Stomach smooth muscle (tissue), 2 donors: Measurements from ENCODE around the gene SPOCD1.

Experiments
- H3K27ac ChIP-seq: one replicate; pipeline ENCODE4 v1.7.0; 2013; ENCODE audit warnings: mild to moderate bottlenecking, low read length, inconsistent platforms
- H3K27me3 ChIP-seq, 2 donors: one replicate each; pipeline ENCODE4 v1.7.0; 2013; ENCODE audit warnings: low read length in 2 of 2; ENCODE audit not compliant: insufficient read depth in 2 of 2, control insufficient read depth in 1 of 2
- H3K36me3 ChIP-seq, 2 donors: one replicate each; pipeline ENCODE4 v1.7.0; 2013; ENCODE audit warnings: low read length in 2 of 2; ENCODE audit not compliant: control insufficient read depth in 2 of 2, insufficient read depth in 2 of 2
- H3K4me1 ChIP-seq: one replicate; pipeline ENCODE4 v1.7.0; 2013; ENCODE audit warnings: low read length; ENCODE audit not compliant: control insufficient read depth, insufficient read depth
- H3K4me3 ChIP-seq, 2 donors: one replicate each; pipeline ENCODE4 v1.7.0; 2013; ENCODE audit warnings: low read length in 2 of 2
- H3K9ac ChIP-seq, 2 donors: one replicate each; pipeline ENCODE4 v1.7.0; 2013; ENCODE audit warnings: low read length in 2 of 2, mild to moderate bottlenecking in 1 of 2
- H3K9me3 ChIP-seq, 2 donors: one replicate each; pipeline ENCODE4 v1.7.0; 2013; ENCODE audit warnings: low read length in 2 of 2; ENCODE audit not compliant: control insufficient read depth in 2 of 2
- donor health status: healthy.
- donor health status: Pancreatic carcinoma.

SPOCD1 gene

DNA sequence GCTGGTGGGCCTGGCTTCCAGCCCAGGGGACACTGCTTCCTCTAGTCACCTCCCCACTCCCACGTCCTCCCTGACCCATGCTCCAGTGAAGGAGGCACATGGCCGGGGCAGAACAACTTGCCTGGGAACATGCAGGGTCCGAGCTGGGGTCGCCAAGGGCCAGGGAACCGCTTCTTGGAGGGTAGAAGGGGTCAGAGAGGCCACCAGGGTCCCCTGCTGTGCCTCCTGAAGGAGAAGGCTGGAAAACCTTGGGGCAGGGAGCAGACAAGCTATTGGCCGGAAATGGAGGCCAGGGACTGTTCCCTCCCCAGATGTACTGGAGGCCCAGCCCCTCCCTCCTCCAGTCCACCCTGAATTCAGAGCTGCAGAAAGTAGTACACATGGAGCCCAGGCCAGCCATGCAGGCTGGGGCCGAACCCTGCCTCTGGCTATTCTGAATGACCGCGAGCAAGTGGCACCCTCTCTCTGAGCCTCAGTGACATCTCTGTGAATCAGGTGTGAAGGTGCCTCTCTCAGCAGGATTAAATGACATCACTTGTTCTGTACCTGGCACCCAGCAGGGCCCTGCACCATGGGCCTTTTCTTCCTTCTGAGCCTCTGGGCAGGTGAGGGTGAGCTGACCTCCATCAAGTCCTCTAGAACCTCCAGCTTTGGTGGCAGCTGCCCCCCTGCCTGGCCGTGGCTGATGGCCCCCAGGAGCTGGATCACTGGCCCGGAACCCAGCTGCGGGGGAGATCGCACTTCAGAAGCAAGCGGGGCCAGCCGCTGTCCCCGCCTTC, 15.7 kb downstream of the SPOCD1 start:
- H3K27ac ChIP-seq: no peak overlapping the region

DNA sequence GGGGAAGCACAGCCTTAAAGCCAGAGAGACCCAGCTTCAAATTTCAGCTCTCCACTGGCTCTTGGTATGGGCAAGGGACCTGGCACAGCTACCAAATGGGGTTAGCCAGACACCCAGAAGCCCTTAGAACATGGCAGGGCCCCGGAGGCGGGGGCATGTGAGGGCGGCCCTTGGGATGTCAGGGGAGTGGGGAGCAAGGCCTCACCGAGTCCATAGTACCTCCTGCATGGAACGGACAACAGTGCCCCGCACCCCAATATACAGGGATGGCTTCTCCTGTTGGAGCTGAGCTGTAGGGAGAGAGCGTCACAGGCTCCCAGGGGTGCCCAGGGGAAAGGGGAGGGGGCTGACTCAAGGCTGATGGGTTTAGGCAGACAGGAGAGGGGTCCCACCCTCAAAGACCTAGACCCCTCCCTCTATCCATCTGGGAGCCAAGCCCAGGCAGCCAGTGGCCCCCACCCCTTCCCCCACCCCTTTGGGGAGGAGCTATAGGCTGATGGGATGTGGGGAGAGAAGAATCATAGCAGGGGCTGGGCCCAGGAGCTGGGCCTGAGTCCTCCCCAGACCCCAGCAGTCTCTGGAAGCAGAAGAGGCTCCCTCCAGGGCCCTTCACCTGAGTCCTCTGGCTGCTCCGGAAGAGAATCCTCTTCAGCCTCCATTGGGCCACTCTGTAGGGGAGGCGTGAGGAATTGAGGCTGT, 16.5 kb downstream of the SPOCD1 start:
- no peaks in the 10 kb centered on the region for H3K4me1 ChIP-seq
- H3K9ac ChIP-seq: no peak overlapping the region
- no peak overlapping the region for H3K27ac ChIP-seq
- no peak overlapping the region for H3K4me3 ChIP-seq
- H3K27me3 ChIP-seq: peaks cover 5 to 18% of the 10 kb centered on the region in 2 donors
- H3K36me3 ChIP-seq: no peaks in the 10 kb centered on the region
- H3K9me3 ChIP-seq: no peaks in the 10 kb centered on the region

More for the DNA sequence above, 15.7 kb downstream of the SPOCD1 start:
- no peaks in the 10 kb centered on the region for H3K9me3 ChIP-seq
- H3K36me3 ChIP-seq: no peaks in the 10 kb centered on the region
- no peaks in the 10 kb centered on the region for H3K4me1 ChIP-seq
- no peak overlapping the region for H3K9ac ChIP-seq
- H3K4me3 ChIP-seq: no peak overlapping the region
- H3K27me3 ChIP-seq: peaks cover 5 to 18% of the 10 kb centered on the region in 2 donors

DNA sequence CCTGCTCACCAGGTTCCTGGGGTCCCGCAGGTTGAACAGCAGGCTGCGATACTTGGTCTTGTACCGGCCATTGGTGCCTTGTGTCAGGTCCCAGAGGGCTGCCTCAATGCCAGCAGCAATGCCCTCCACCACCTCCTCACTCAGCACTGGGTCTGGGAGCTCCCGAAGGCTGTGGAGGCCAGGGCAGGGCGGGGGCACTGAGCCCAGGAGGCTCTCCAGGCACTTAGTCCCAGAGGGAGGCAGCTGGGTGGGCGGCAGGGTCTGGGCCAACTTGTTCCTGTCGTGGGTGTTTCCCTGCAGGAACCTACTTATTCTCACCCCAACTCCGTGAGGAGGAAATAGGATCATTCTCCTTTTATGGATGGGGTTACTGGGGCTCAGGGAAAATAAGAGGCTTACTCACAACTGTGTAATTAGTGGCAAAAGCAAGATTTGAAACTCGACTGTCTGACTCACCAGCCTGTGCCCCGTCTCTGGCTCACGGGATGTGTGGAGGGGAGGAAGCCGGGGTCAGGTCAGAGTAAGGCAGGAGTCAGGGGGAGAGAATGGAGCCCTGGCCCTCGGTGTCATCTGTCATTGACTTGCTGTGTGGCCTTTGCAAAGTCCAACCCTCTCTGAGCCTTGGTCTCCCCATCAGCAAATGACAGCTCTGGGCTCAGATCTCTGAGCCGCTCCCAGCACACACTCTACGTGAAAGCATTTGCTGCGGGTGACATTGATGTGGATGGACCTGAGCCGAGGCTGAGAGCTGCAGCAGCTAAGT, 17.2 kb downstream of the SPOCD1 start:
- no peak overlapping the region for H3K4me3 ChIP-seq
- no peaks in the 10 kb centered on the region for H3K36me3 ChIP-seq
- H3K4me1 ChIP-seq: no peaks in the 10 kb centered on the region
- no peak overlapping the region for H3K27ac ChIP-seq
- peaks cover 5 to 18% of the 10 kb centered on the region in 2 donors for H3K27me3 ChIP-seq
- no peaks in the 10 kb centered on the region for H3K9me3 ChIP-seq
- no peak overlapping the region for H3K9ac ChIP-seq

DNA sequence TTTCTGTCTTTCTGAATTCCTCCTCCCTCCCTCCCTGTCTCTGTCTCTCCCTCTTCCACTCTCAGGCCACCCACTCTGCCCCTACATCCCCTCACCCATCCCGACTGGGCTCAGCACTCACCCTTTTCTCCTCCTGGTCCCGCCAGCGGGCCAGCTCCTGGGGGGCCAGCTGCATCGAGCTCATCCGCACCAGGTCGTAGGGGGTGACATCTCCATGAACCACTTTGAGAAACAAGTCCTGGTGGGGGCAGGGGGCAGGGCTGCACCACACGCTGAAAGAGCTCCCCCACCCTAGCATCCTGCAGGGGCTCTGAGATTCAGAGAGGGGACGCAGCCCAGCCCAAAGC, 17.8 kb downstream of the SPOCD1 start:
- H3K4me3 ChIP-seq: no peak overlapping the region
- peaks cover 5 to 21% of the 10 kb centered on the region in 2 donors for H3K27me3 ChIP-seq
- H3K9ac ChIP-seq: no peak overlapping the region
- no peak overlapping the region for H3K27ac ChIP-seq
- H3K36me3 ChIP-seq: no peaks in the 10 kb centered on the region
- H3K4me1 ChIP-seq: no peaks in the 10 kb centered on the region
- H3K9me3 ChIP-seq: no peaks in the 10 kb centered on the region

DNA sequence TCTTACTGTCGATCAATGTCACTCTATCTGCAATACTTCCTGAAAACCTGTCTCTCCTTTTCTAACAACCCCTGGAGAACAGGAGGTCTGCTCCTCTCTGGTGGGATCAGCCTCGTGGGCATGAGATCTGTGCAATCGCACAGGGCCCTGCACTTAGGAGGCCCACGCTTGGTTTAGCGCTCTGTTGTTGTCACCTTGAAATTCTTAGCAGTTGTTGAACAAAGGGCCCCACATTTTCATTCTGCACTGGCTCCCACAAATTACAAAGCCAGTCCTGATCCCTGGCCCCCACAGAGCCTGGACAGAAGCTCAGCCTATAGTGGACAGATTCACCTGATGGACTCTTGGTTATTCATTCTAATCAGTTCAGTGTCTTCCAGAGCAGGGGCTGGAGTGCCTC, 18.6 kb downstream of the SPOCD1 start:
- H3K9ac ChIP-seq: no peak overlapping the region
- no peak overlapping the region for H3K27ac ChIP-seq
- no peaks in the 10 kb centered on the region for H3K4me1 ChIP-seq
- peaks cover 5 to 22% of the 10 kb centered on the region in 2 donors for H3K27me3 ChIP-seq
- no peaks in the 10 kb centered on the region for H3K9me3 ChIP-seq
- no peaks in the 10 kb centered on the region for H3K36me3 ChIP-seq
- H3K4me3 ChIP-seq: no peak overlapping the region

DNA sequence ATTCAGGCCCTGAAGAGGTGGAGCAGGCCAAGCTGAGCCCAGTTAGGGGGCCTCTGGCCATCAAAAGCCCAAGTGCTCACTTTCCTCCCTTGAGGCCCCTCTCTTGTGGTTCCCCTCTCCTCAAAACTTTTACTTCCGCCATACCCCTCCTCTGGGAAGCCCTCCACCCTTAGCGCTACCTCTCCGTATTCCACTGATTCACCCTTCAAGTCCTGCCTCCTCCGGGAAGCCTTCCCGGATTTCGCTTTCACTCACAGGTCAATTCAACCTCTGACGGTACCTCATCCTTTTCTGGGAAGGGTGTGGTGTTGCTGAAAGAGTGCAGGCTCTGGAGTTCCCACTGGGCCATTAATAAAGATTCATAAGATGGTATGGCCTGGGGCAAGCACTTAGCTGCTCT, 19.1 kb downstream of the SPOCD1 start:
- Histone ChIP-seq H3K27me3 (peaks cover 5 to 22% of the 10 kb centered on the region in 2 donors), H3K27ac (no peak overlapping the region), H3K4me3 (no peak overlapping the region), H3K9ac (no peak overlapping the region), H3K4me1 (no peaks in the 10 kb centered on the region), H3K36me3 (no peaks in the 10 kb centered on the region), H3K9me3 (no peaks in the 10 kb centered on the region)

DNA sequence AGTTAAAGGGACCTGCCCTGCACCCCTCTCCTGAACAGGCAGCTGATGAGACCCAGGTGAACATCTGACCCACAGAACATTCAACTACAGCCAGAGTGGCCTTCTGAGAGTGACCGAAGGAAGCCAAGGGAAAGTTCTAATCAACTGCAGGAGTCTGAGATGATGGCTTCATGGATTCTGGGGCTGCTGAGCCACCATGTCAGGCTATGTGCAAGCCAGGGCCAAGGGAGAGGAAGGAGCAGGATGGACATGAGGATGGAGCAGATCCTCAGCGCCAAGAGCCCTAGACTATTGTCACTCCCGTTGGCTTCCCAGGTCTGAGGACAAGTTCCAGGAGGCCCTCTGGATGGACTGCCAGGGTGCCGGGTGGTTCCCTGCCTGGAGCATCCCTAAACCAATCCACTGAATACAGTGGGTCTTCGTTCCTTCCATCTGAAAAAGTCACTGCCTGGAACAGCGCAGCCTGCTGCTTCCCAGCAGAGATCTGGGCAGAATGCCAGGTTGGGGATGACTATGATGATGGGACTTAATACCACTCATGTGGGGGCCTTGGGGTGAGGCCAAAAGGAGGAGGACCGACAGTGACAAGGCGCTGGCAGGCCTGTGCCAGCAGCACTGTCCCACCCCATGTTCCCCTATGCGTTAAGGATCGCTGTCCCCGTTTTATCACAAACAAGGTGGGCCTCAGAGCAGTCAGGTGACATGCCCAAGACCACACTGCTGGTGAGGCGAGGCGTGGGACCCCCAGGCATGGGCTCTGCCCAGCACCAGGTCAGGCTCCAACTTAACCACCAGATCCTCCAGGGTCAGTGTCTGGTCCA, 19.8 kb downstream of the SPOCD1 start:
- H3K9me3 ChIP-seq: no peaks in the 10 kb centered on the region
- no peaks in the 10 kb centered on the region for H3K36me3 ChIP-seq
- no peaks in the 10 kb centered on the region for H3K4me1 ChIP-seq
- H3K27me3 ChIP-seq: peaks cover 5 to 22% of the 10 kb centered on the region in 2 donors
- no peak overlapping the region for H3K9ac ChIP-seq
- H3K4me3 ChIP-seq: no peak overlapping the region
- H3K27ac ChIP-seq: no peak overlapping the region

DNA sequence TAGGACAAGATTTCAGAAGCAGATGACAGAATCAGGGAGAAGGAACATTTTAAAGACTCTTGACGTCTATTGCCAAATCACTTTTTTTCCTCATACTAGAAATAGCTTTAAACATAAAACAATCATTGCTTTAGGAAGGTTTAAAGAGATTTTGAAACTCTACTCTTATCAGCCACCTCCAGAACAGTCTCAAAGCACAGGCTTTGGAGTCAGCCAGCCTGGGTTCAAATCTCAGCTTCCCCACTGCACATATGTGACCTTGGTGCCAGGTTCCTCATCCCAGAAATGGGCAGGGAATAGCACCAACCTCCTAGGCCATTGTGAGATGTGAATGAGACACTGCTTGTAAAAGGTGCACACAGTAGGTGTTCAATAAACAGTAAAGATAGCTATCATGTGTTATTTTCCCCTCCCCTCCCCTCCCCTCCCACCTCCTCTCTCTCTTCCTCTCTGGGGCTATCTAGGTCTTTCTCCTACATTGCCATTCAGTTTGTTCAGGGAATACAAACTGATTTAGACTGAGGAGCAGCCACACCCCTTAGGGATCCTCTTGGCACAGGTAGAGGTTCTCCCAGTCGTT, 20.6 kb downstream of the SPOCD1 start:
- H3K27me3 ChIP-seq: peaks cover 5 to 22% of the 10 kb centered on the region in 2 donors
- no peaks in the 10 kb centered on the region for H3K9me3 ChIP-seq
- H3K9ac ChIP-seq: no peak overlapping the region
- H3K4me3 ChIP-seq: no peak overlapping the region
- H3K4me1 ChIP-seq: no peaks in the 10 kb centered on the region
- H3K27ac ChIP-seq: no peak overlapping the region
- H3K36me3 ChIP-seq: no peaks in the 10 kb centered on the region

DNA sequence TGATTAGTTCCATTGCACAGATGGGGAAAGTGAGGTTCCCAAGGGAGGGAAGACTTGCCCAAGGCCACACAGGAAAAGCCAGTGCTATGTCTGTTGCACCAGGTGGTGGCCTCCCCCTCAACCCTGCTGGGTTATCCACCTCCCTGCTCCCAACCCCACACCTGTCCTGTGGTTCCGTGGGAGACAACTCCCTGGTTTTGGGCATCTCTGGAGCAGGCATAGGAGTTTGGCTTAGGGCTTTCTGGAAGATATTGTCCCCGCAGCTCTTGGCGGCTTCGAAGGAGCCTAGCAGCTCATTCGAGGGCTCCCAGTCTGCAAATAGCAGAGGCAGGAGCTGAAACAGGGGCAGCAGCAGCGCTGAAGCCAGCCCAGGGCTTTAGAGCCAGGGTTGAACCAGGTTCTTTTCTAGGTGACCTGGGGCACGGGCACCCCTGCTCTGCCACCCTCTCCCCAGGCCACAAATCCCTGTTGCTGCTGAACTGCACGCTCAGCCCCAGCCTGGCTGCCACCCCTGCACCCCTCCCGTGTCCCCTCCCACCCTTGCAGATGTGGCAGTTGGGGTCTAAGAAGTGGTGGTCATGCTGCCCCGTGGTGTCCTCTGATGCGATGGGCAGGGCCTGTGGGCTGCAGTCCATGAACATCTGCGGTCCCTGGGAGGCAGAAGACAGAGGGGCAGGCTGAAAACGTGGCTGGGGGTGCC, 22.1 kb downstream of the SPOCD1 start:
- H3K27ac ChIP-seq: no peak overlapping the region
- H3K36me3 ChIP-seq: no peaks in the 10 kb centered on the region
- H3K4me3 ChIP-seq: no peak overlapping the region
- no peak overlapping the region for H3K9ac ChIP-seq
- peaks cover 5% of the 10 kb centered on the region for H3K4me1 ChIP-seq
- H3K9me3 ChIP-seq: no peaks in the 10 kb centered on the region
- H3K27me3 ChIP-seq: peaks cover 3 to 20% of the 10 kb centered on the region in 2 donors
